Measurements from ENCODE around the gene GYG2.

The GYG2 gene

GRCh38 chrX:2817036-2817435 lies 11.7 kb upstream of the GYG2 start:
- DNase-seq (ENCODE audit: low spot score): no peak

- DNase-seq (ENCODE audit: low spot score): no peak
These were observed 9.2 kb upstream of the GYG2 start for GRCh38 chrX:2819345-2820135.

- no peak for DNase-seq (ENCODE audit: low spot score)
These were observed 8.5 kb upstream of the GYG2 start for GRCh38 chrX:2820136-2820771.

- no peak for DNase-seq (ENCODE audit: low spot score)
These were observed 4.8 kb upstream of the GYG2 start for GRCh38 chrX:2823795-2824386.

- DNase-seq (ENCODE audit: low spot score): no peak
These were observed 3.8 kb upstream of the GYG2 start for GRCh38 chrX:2824886-2825285.

- peak; percentile 58 for DNase-seq (ENCODE audit: low spot score)
These were observed 255 bp downstream of the GYG2 start for GRCh38 chrX:2828959-2829411.

- peak; percentile 6 for DNase-seq (ENCODE audit: low spot score)
These were observed 928 bp downstream of the GYG2 start for GRCh38 chrX:2829469-2830246.

- no peak for DNase-seq (ENCODE audit: low spot score)
These were observed 2.9 kb downstream of the GYG2 start for GRCh38 chrX:2831471-2832228.

- DNase-seq (ENCODE audit: low spot score): no peak
These were observed 9.2 kb downstream of the GYG2 start for GRCh38 chrX:2837961-2838360.

- no peak for DNase-seq (ENCODE audit: low spot score)
These were observed 12.2 kb downstream of the GYG2 start for GRCh38 chrX:2840961-2841360.

- no peak for DNase-seq (ENCODE audit: low spot score)
These were observed 12.8 kb downstream of the GYG2 start for GRCh38 chrX:2841537-2841936.

GRCh38 chrX:2846992-2847391 lies 18.3 kb downstream of the GYG2 start:
- DNase-seq (ENCODE audit: low spot score): no peak

GRCh38 chrX:2848871-2849301 lies 20.2 kb downstream of the GYG2 start:
- no peak for DNase-seq (ENCODE audit: low spot score)

- DNase-seq (ENCODE audit: low spot score): no peak
These were observed 26.2 kb downstream of the GYG2 start for GRCh38 chrX:2854918-2855317.

GRCh38 chrX:2855761-2856160 lies 27.0 kb downstream of the GYG2 start:
- no peak for DNase-seq (ENCODE audit: low spot score)

- DNase-seq (ENCODE audit: low spot score): no peak
These were observed 28.8 kb downstream of the GYG2 start for GRCh38 chrX:2857566-2857965.

GRCh38 chrX:2859197-2859797 lies 30.6 kb downstream of the GYG2 start:
- no peak for DNase-seq (ENCODE audit: low spot score)

- DNase-seq (ENCODE audit: low spot score): no peak
These were observed 33.7 kb downstream of the GYG2 start for GRCh38 chrX:2862404-2862803.

GRCh38 chrX:2863646-2864045 lies 34.9 kb downstream of the GYG2 start:
- peak; percentile 8 for DNase-seq (ENCODE audit: low spot score)

- no peak for DNase-seq (ENCODE audit: low spot score)
These were observed 38.5 kb downstream of the GYG2 start for GRCh38 chrX:2867206-2867605.

GRCh38 chrX:2870650-2871049 lies 41.9 kb downstream of the GYG2 start:
- DNase-seq (ENCODE audit: low spot score): no peak
